HG02970 (cell line): Measurements from ENCODE around the gene KAT2B.

Experiments
- ATAC-seq: cut with Tn5 transposase; IDR thresholded peaks from one replicate; pipeline ENCODE4 v1.9.1; 2021; ENCODE audit warnings: mild to moderate bottlenecking, moderate library complexity, moderate number of reproducible peaks; ENCODE audit not compliant: unreplicated experiment, low FRiP score

KAT2B gene

GRCh38 chr3:20194793-20195460 lies 154.7 kb downstream of the KAT2B start:
- no peak for ATAC-seq

GRCh38 chr3:20197775-20198174 lies 157.5 kb downstream of the KAT2B start:
- ATAC-seq = no peak

- no peak for ATAC-seq
Observed at GRCh38 chr3:20201143-20201542, 160.9 kb downstream of the KAT2B start.
